H1 (cell line): ENCODE data around the gene RARRES1. TPM values are rescaled to one million over a fixed set of nuclear protein-coding genes. Genes with fewer than 3 reads are reported as not detected.

Source experiments
- CTCF ChIA-PET: fragments of 300-600 bp; sonication (Branson Sonifier 250); formaldehyde crosslinking; loops from one replicate; lab custom pipeline; 2021; ENCODE audit not compliant: partially characterized antibody; lab: Charles Lee
- POLR2A ChIA-PET: fragments of 300-600 bp; sonication (Branson Sonifier 250); formaldehyde crosslinking; loops from one replicate; lab custom pipeline; 2021; ENCODE audit warnings: inconsistent platforms; ENCODE audit not compliant: partially characterized antibody; lab: Charles Lee
- DNase-seq, 2 experiments: peaks; one replicate each; pipeline versions ENCODE4 v3.0.0 to v3.0.0-alpha.2; 2010 to 2022; ENCODE audit warnings: low spot score in 2 of 2, low read depth in 1 of 2, mixed read lengths in 1 of 2
- FAIRE-seq: peaks from 2 replicates; lab custom pipeline; 2011; peaks lifted over from hg19 to GRCh38; lab: Jason Lieb, UNC
- H2AFZ ChIP-seq: 2 replicates; pipeline ENCODE4 v1.8.1; 2012; ENCODE audit warnings: low read length, inconsistent platforms
- H2AK5ac ChIP-seq: 2 replicates; pipeline ENCODE4 v1.6.1; 2013; ENCODE audit warnings: low read depth, low read length
- H2BK120ac ChIP-seq: replicated peaks from 2 replicates; pipeline ENCODE3; 2013; ENCODE audit warnings: low read depth, low read length, inconsistent platforms
- H2BK12ac ChIP-seq: 2 replicates; pipeline ENCODE4 v1.6.1; 2013; ENCODE audit warnings: low read depth, low read length
- H2BK15ac ChIP-seq: 2 replicates; pipeline ENCODE4 v1.6.1; 2013; ENCODE audit warnings: low read length
- H2BK20ac ChIP-seq: 2 replicates; pipeline ENCODE4 v1.6.1; 2013; ENCODE audit warnings: low read length
- H2BK5ac ChIP-seq: 2 replicates; pipeline ENCODE4 v1.6.1; 2013; ENCODE audit warnings: low read depth, low read length
- H3K14ac ChIP-seq: 2 replicates; pipeline ENCODE4 v1.6.1; 2013; ENCODE audit warnings: inconsistent platforms; ENCODE audit not compliant: insufficient read length
- H3K18ac ChIP-seq: 2 replicates; pipeline ENCODE4 v1.6.1; 2013; ENCODE audit warnings: low read length; ENCODE audit errors: extremely low read depth
- H3K23ac ChIP-seq: 2 replicates; pipeline ENCODE4 v1.6.1; 2013; ENCODE audit warnings: inconsistent platforms; ENCODE audit not compliant: insufficient read length
- H3K23me2 ChIP-seq: 2 replicates; pipeline ENCODE4 v1.6.1; 2013; ENCODE audit warnings: low read depth, low read length
- H3K27ac ChIP-seq: 2 replicates; pipeline ENCODE4 v1.6.1; 2011; ENCODE audit warnings: low read depth, low read length, inconsistent platforms
- H3K27me3 ChIP-seq, 4 experiments: replicated peaks in 1 of 4; 1 replicate in 1 of 4; 2 replicates in 3 of 4; pipeline versions ENCODE4 v1.6.1 to v1.8.1; 2011 to 2013; ENCODE audit warnings: low read length in 3 of 4, mild to moderate bottlenecking in 3 of 4, inconsistent platforms in 2 of 4, mixed read lengths in 2 of 4, moderate library complexity in 1 of 4; ENCODE audit not compliant: control insufficient read depth in 3 of 4, insufficient read depth in 3 of 4; ENCODE audit errors: extremely low read depth in 1 of 4
- H3K36me3 ChIP-seq, 4 experiments: 2 replicates each; pipeline versions ENCODE4 v1.6.1 to v1.8.1; 2011 to 2013; ENCODE audit warnings: mild to moderate bottlenecking in 4 of 4, low read length in 3 of 4, moderate library complexity in 2 of 4, control low read depth in 1 of 4, inconsistent platforms in 1 of 4; ENCODE audit not compliant: insufficient read depth in 4 of 4, control insufficient read depth in 2 of 4
- H3K4ac ChIP-seq: replicated peaks from 2 replicates; pipeline ENCODE3; 2013; ENCODE audit warnings: low read length, low read depth, mixed read lengths, inconsistent platforms; ENCODE audit not compliant: insufficient read length
- H3K4me1 ChIP-seq, 4 experiments: replicated peaks in 1 of 4; 1 replicate in 1 of 4; 2 replicates in 3 of 4; pipeline versions ENCODE4 v1.6.1 to v1.8.1; 2011 to 2013; ENCODE audit warnings: low read length in 3 of 4, inconsistent platforms in 2 of 4, mixed read lengths in 1 of 4; ENCODE audit not compliant: insufficient read depth in 4 of 4, control insufficient read depth in 3 of 4
- H3K4me2 ChIP-seq, 2 experiments: 2 replicates each; pipeline versions ENCODE4 v1.6.1 to v1.8.1; 2011 to 2013; ENCODE audit warnings: low read depth in 2 of 2, low read length in 2 of 2, control low read depth in 1 of 2, inconsistent platforms in 1 of 2, mild to moderate bottlenecking in 1 of 2; ENCODE audit not compliant: insufficient read depth in 1 of 2
- H3K4me3 ChIP-seq, 4 experiments: fragments of 200-600, 300-600 bp in 1 of 4; sonication (generic), shearing (Covaris generic), sonication (Bioruptor Twin) in 1 of 4; 2 replicates each; pipeline versions ENCODE4 v1.5.1 to v1.8.1; 2011 to 2016; ENCODE audit warnings: low read length in 4 of 4, low read depth in 3 of 4, control low read depth in 2 of 4, inconsistent platforms in 2 of 4, mild to moderate bottlenecking in 2 of 4, mixed read lengths in 1 of 4, moderate library complexity in 1 of 4; ENCODE audit not compliant: insufficient read depth in 2 of 4; ENCODE audit errors: extremely low read depth in 1 of 4
- H3K56ac ChIP-seq: replicated peaks from 2 replicates; pipeline ENCODE3; 2013; ENCODE audit warnings: low read depth, mild to moderate bottlenecking, mixed read lengths, low read length, inconsistent platforms; ENCODE audit not compliant: insufficient read length
- H3K79me1 ChIP-seq: 2 replicates; pipeline ENCODE4 v1.6.1; 2013; ENCODE audit warnings: low read depth, low read length, control low read depth
- H3K79me2 ChIP-seq, 2 experiments: 2 replicates each; pipeline versions ENCODE4 v1.6.1 to v1.8.1; 2012 to 2013; ENCODE audit warnings: low read length in 2 of 2, mild to moderate bottlenecking in 2 of 2, inconsistent platforms in 1 of 2; ENCODE audit not compliant: insufficient read depth in 2 of 2, control insufficient read depth in 1 of 2
- H3K9ac ChIP-seq, 4 experiments: replicated peaks in 1 of 4; 1 replicate in 1 of 4; 2 replicates in 3 of 4; pipeline versions ENCODE4 v1.6.1 to v1.8.1; 2011 to 2013; ENCODE audit warnings: low read depth in 3 of 4, low read length in 3 of 4, control low read depth in 2 of 4, mild to moderate bottlenecking in 2 of 4, moderate library complexity in 2 of 4, inconsistent platforms in 1 of 4; ENCODE audit errors: extremely low read depth in 1 of 4
- H3K9me3 ChIP-seq, 2 experiments: 2 replicates each; pipeline versions ENCODE4 v1.6.1 to v1.8.1; 2012 to 2013; ENCODE audit warnings: mild to moderate bottlenecking in 2 of 2, moderate library complexity in 2 of 2, control low read depth in 1 of 2, inconsistent platforms in 1 of 2, low read depth in 1 of 2, low read length in 1 of 2, mixed read lengths in 1 of 2; ENCODE audit not compliant: insufficient read depth in 2 of 2
- H4K20me1 ChIP-seq, 2 experiments: replicated peaks in 1 of 2; 2 replicates each; pipeline versions ENCODE3 to v1.8.1; 2011 to 2013; ENCODE audit warnings: inconsistent platforms in 2 of 2, low read length in 2 of 2, mild to moderate bottlenecking in 1 of 2; ENCODE audit not compliant: insufficient read depth in 2 of 2, control insufficient read depth in 1 of 2
- H4K5ac ChIP-seq: 2 replicates; pipeline ENCODE4 v1.6.1; 2013; ENCODE audit warnings: low read length, low read depth, mixed read lengths, inconsistent platforms; ENCODE audit not compliant: insufficient read length
- H4K8ac ChIP-seq: 2 replicates; pipeline ENCODE4 v1.8.0; 2013; ENCODE audit warnings: mild to moderate bottlenecking, moderate library complexity, low read length, inconsistent platforms; ENCODE audit not compliant: insufficient read depth; ENCODE audit errors: extremely low read depth
- H4K91ac ChIP-seq: replicated peaks from 2 replicates; pipeline ENCODE3; 2013; ENCODE audit warnings: low read length, mixed read lengths, inconsistent platforms; ENCODE audit not compliant: insufficient read length
- ASH2L ChIP-seq: fragments of 200-600, 300-600 bp; sonication (generic); IDR thresholded peaks from one replicate; pipeline ENCODE4 v1.7.1; 2017; ENCODE audit warnings: low read length
- BRCA1 ChIP-seq: IDR thresholded peaks from 2 replicates; pipeline ENCODE4 v1.6.1; 2012; ENCODE audit warnings: low read depth, low read length, improper control_type of control experiment
- CEBPB ChIP-seq: IDR thresholded peaks from 2 replicates; pipeline ENCODE4 v1.6.1; 2012; ENCODE audit warnings: low read depth, low read length
- E2F6 ChIP-seq: IDR thresholded peaks from 2 replicates; pipeline ENCODE4 v1.6.1; 2012; ENCODE audit warnings: inconsistent platforms
- EZH2 ChIP-seq: fragments of 200-600 bp; sonication (generic); IDR thresholded peaks from 2 replicates; pipeline ENCODE4 v1.7.1; 2012; ENCODE audit warnings: low read depth, mild to moderate bottlenecking, moderate library complexity, low read length, inconsistent platforms; ENCODE audit not compliant: severe bottlenecking
- PHF8 ChIP-seq: fragments of 200-600 bp; sonication (generic); conservative IDR thresholded peaks from 2 replicates; pipeline ENCODE4 v1.7.1; 2012; ENCODE audit warnings: low read depth, mild to moderate bottlenecking, inconsistent platforms, low read length, moderate library complexity
- POLR2AphosphoS5 ChIP-seq: IDR thresholded peaks from 2 replicates; pipeline ENCODE4 v1.6.1; 2011; ENCODE audit warnings: low read depth, low read length
- TAF7 ChIP-seq: optimal IDR thresholded peaks from 2 replicates; pipeline ENCODE3; 2011; ENCODE audit warnings: low read depth, mild to moderate bottlenecking, inconsistent platforms, low read length, moderate library complexity, borderline replicate concordance
- WGBS, 2 experiments: shearing (Covaris generic) in 1 of 2; methylation state at CpG; one replicate each; pipeline versions ENCODE4 v1.1.6 to v1.1.7; 2013 to 2015; ENCODE audit warnings: low lambda C conversion rate in 2 of 2, mixed read lengths in 2 of 2, inconsistent platforms in 1 of 2, low coverage in 1 of 2, missing lambda C conversion rate in 1 of 2; ENCODE audit not compliant: insufficient replicate concordance in 2 of 2, insufficient coverage in 1 of 2, insufficient read length in 1 of 2; ENCODE audit errors: extremely low coverage in 1 of 2, missing lambda C conversion rate in 1 of 2; 5-methylcytosine and 5-hydroxymethylcytosine counted together
- long read RNA-seq, 2 experiments: library from RNA in 1 of 2; library from capped mRNA in 1 of 2; stranded (forward); transcript quantifications; one replicate each; pipeline ENCODE4 v2.0.0, GENCODE V29; 2021; ENCODE audit warnings: inconsistent platforms in 1 of 2
- polyA minus RNA-seq, 3 experiments: library from RNA; depleted of rRNA, polyadenylated mRNA; stranded (reverse); fragments of >200 nt; gene quantifications; 1 replicate in 2 of 3; 2 replicates in 1 of 3; pipeline ENCODE4 v1.2.3, GENCODE V29; 2011
- polyA plus RNA-seq, 7 experiments: library from polyadenylated mRNA; depleted of rRNA in 3 of 7; stranded (reverse) in 5 of 7; unstranded in 2 of 7; fragments of >200 nt in 5 of 7; fragments of 200-250 nt in 2 of 7; gene quantifications; 1 replicate in 5 of 7; 2 replicates in 1 of 7; 4 replicates in 1 of 7; pipeline versions ENCODE4 v1.2.1 to v1.2.3, GENCODE V29; 2011 to 2013; ENCODE audit warnings: missing spikeins in 2 of 7, mixed read lengths in 2 of 7
- total RNA-seq: library from RNA; stranded (reverse); fragmentation: NEBNext Ultra II Directional; extraction: Animal tissue kit (Norgen Biotek cat#: 25700); gene quantifications from 2 replicates; pipeline ENCODE4 v1.2.1, GENCODE V29; 2021

The RARRES1 gene
- total RNA-seq (0.71 TPM in 1 of 2 replicates, not detected in the other), polyA plus RNA-seq (2011; rRNA removed) (0.09 and 0.26 TPM in 2 replicates), polyA minus RNA-seq (2011; rRNA and poly(A)+ RNA removed) (not detected in 2 replicates)
- polyA plus RNA-seq (2011; cell fraction: cytosol; rRNA removed), result 0.10 TPM
- polyA plus RNA-seq (2011; cell fraction: nucleus; rRNA removed), result 0.20 TPM
- 0.20 to 1.3 TPM (median 0.48 TPM) in 3 of 4 replicates, not detected in the other for polyA plus RNA-seq (2012, experiment 1 of 2)
- not detected for polyA plus RNA-seq (2012, experiment 2 of 2)
- polyA plus RNA-seq (2013, experiment 1 of 2), result 0.26 TPM
- polyA plus RNA-seq (2013, experiment 2 of 2), result 0.15 TPM
- polyA minus RNA-seq (2011; cell fraction: cytosol; rRNA and poly(A)+ RNA removed), result not detected
- polyA minus RNA-seq (2011; cell fraction: nucleus; rRNA and poly(A)+ RNA removed), result not detected
- long read RNA-seq, experiment 1, result 0 reads
- long read RNA-seq, experiment 2, result 0 reads

- no peak for FAIRE-seq
- H2AFZ ChIP-seq, result peak within 1 kb of the TSS; percentile 57
- CTCF ChIA-PET, result interaction anchor here (1.5 to 1.6 kb wide), 2 partner anchors 17 to 57 kb away, joined by 3 read pairs; no protein-coding TSS in a partner anchor
- TF ChIP-seq TAF7 (no peak), ASH2L (no peak), EZH2 (no peak), CEBPB (peak; percentile 91), PHF8 (peak; percentile 26; the same call in 1 of the 2 replicates), POLR2AphosphoS5 (no peak), E2F6 (peak; percentile 77), BRCA1 (no peak)
Observed at GRCh38 chr3:158731938-158732855, at the start of gene RARRES1. Gene RARRES1, minus strand, starts transcription at chr3:158732457. Its CDS starts 42 bp downstream, at chr3:158732415.

More at GRCh38 chr3:158731938-158732855, at the start of gene RARRES1:
- Histone ChIP-seq H3K27ac (no peak within 1 kb of the TSS), H2BK15ac (no peak within 1 kb of the TSS), H3K4me2 (peak within 1 kb of the TSS; percentile 74 to 86), H2BK12ac (no peak within 1 kb of the TSS), H3K9me3 (peaks cover 4 to 5% of the 10 kb centered on the region in 2 experiments; a peak in 1 of 4 replicates), H3K4me3 (peak within 1 kb of the TSS; percentile 54 to 84 (median 60)), H2AK5ac (no peak within 1 kb of the TSS), H3K79me1 (no peaks in the 10 kb centered on the region), H3K18ac (peak within 1 kb of the TSS; percentile 19; the same call in 1 of the 2 replicates), H3K36me3 (no peaks in the 10 kb centered on the region), H4K20me1 (peaks cover 0 to 1% of the 10 kb centered on the region in 2 experiments), H3K14ac (no peak within 1 kb of the TSS), H4K91ac (no peak within 1 kb of the TSS), H4K8ac (peak within 1 kb of the TSS; percentile 57), H3K79me2 (no peaks in the 10 kb centered on the region), H3K4me1 (peaks cover 0 to 9% (median 6%) of the 10 kb centered on the region in 4 experiments; a peak in 5 of 7 replicates), H2BK20ac (no peak within 1 kb of the TSS), H4K5ac (no peak within 1 kb of the TSS), H2BK120ac (no peak within 1 kb of the TSS), H3K23me2 (peaks cover 13% of the 10 kb centered on the region; the same call in 1 of the 2 replicates), H3K9ac (peak within 1 kb of the TSS; percentile 29 to 77 (median 48)), H3K23ac (no peak within 1 kb of the TSS), H3K56ac (no peak within 1 kb of the TSS), H3K4ac (no peak within 1 kb of the TSS), H2BK5ac (no peak within 1 kb of the TSS), H3K27me3 (peaks cover 0 to 18% (median 8%) of the 10 kb centered on the region in 4 experiments; a peak in 6 of 7 replicates)
- 4% methylated on average over 26 of the region's 101 CpGs; no CpG with 5 or more reads in 1 of the 2 experiments for WGBS, 2 experiments
- POLR2A ChIA-PET, result interaction anchor here (1.4 kb wide), 2 partner anchors 9 to 10 kb away, joined by 3 to 4 read pairs; no protein-coding TSS in a partner anchor
- DNase-seq, result peak in 1 of 2 experiments; percentile 76
